Left forelimb (tissue), 1 donor: ENCODE data around the gene C1D.

Experiments
- DNase-seq: peaks from one replicate; pipeline ENCODE4 v3.0.0-alpha.2; 2018; ENCODE audit warnings: low spot score

C1D gene

GRCh38 chr2:68057658-68058396 is 5.0 kb downstream of the C1D start:
- DNase-seq = no peak

- DNase-seq = no peak
These were observed 9.9 kb downstream of the C1D start for GRCh38 chr2:68052717-68053422.

DNA sequence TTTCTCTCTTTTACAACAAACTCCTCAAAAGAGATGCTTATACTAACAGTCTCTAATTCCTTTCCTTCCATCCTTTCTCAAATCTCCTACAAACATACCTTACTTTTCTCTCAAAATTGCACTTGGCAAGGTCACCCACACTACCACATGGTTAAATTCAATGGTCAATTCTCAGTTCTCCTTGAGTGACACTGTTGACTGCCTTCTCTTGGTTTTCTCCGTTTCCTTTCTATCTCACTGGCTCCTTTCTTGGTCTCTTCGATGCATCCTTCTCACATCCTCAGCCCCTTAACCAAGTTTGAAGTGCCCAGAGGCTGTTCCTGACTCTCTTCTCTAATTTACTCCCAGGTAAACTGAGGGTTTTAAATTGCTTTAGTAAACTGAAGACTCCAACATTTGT is 12.5 kb downstream of the C1D start:
- no peak for DNase-seq

- no peak for DNase-seq
These were observed 16.1 kb downstream of the C1D start for GRCh38 chr2:68046642-68047240.

DNA sequence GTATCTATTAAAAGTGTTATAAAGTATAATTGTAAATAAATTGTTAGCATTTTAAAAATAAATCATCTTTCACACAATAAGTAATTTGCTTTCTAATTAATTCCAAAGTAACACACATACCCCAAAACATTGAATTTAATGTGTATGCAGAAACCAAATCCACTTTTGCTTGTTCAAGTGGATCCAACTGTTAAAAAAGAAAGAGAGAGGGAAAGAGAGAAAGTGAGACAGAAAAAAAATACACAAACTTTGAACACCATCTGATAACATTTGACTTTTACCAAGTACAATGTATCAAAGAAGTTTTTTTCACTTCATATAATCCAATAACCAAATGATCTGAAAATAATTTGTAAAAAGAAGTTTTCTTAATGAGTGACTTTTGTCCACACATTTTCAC is 16.6 kb downstream of the C1D start:
- no peak for DNase-seq

DNA sequence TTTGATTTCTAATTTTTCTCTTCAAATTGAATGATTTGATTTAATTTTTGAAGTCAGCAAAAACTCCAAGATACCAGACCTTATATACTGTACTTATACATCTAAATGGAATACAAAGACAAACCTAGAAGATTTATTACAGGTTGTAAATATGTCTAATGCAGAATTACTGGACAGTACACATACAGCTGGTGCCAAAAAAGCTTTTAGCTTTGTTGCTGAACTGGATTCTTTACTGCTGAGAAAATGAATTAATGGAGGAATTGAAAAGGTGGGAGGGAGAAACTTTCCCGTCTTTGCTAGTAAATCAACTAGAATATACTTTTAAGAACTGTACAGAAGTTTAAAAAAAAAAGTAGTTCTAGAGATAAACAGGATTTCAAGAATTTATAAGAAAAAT is 17.5 kb downstream of the C1D start:
- DNase-seq = no peak

GRCh38 chr2:68044099-68044498 is 18.7 kb downstream of the C1D start:
- no peak for DNase-seq

- DNase-seq = no peak
These were observed 19.1 kb downstream of the C1D start for GRCh38 chr2:68043695-68044094.

DNA sequence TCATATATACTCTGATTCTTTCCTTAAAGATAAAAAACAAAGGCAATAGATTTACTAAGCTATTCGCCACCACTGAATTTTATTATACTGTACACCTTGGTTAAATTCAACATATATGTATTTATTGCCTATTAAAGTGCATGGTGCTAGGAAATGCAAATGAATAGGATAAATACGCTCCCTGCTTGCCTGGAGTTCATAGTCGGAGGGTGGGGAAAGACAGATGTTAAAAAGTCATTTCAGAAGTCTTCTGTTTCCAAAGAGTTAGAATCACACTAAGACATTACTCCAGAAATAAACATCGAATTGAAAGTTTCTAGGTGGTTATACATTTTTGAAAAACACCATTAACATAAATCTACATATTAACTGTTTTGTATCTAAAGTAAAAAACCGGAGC is 19.8 kb downstream of the C1D start:
- DNase-seq = no peak

DNA sequence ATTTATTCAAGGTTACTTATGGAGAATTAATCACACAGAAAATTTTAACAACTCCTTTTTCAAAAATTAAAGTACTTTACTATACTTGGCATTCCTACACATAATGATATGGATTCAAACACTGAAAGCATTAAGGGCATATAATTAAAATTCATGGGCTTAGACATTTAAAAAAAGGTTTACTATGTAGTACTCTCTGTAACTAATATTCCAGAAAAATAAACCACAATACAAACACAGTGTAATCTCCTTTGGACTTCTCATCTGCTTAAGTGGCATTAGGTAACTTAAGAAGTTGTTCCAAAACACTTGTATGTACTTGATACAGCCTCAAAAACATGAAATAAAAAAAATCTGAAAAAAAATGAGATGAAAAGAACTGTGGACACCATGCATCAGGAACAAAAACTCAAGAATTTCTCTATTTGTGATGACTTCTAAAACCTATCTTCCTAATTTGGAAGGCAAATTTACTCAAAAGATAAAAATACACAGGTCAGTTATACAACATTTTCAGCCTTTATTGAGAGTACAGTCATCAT is 21.0 kb downstream of the C1D start:
- no peak for DNase-seq

- no peak for DNase-seq
These were observed 22.7 kb downstream of the C1D start for GRCh38 chr2:68040078-68040477.

DNA sequence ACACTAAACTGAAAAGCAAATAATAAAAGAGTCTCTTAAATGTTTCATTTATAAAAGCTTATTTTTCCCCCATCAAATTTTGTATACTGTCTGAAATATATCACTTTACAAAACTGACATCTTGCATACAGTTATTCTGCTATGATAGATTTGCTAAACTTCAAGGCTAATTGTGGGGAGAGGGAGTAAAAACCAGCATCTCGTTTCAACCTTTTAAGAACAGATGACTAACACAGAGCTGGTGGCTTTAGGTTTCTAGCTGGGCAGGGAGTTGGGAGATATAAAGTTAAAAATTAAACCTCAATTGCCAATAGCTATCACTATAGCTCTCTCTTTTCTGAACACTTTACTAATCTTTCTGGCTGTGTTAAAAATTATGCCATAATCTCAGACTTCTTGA is 23.5 kb downstream of the C1D start:
- DNase-seq = no peak

- no peak for DNase-seq
These were observed 30.1 kb downstream of the C1D start for GRCh38 chr2:68032702-68033101.

DNA sequence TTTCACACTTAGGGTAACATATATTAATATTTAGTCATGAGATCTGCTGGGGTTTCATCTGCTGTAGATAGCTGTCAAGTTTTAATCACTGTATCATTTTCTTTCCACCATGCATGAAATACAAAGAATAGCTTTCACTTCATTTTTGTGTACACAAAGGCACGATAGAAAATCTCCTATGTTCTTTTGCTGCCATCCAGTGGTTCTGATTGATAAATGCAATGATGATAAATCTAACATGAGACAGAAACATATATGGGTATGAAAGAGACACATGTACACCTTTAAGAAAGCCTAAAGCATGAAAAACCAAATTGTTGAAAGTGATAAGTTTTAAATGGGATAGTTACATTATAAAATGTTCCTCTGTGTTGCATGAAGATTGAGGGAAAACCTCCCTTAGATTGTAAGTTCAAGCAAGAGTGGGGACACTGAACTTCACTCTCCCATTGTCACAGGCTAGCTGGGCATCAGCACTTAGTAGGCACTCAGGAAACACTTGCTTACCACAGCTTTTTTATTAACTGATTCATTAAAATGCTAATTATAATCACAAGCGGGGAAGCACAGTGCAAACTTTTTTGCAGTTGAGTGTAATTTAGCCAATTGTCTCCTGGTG is 31.2 kb downstream of the C1D start:
- DNase-seq = no peak

- no peak for DNase-seq
These were observed 31.8 kb downstream of the C1D start for GRCh38 chr2:68031043-68031442.

DNA sequence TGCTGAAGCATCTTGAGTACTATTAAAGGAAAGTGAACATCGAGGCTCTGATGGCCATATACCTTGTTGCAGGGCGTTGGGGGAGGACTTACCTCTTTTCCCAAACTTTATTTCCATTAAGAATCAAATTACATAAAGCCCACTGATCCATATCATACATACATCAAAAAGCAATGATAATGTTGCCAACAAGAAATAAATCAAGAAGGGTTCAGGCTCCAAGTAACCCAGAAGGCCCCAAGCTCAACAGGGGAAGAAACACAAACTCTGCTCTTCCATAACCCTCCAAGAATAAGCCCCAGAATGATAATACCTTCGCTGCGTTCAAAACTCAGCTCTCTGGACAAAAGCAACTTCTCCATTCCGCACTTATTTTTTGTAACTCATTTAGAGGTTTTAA is 32.3 kb downstream of the C1D start:
- no peak for DNase-seq

GRCh38 chr2:68027959-68028358 is 34.8 kb downstream of the C1D start:
- DNase-seq = no peak

- no peak for DNase-seq
These were observed 38.4 kb downstream of the C1D start for GRCh38 chr2:68024450-68024849.

- no peak for DNase-seq
These were observed 38.9 kb downstream of the C1D start for GRCh38 chr2:68023904-68024303.

DNA sequence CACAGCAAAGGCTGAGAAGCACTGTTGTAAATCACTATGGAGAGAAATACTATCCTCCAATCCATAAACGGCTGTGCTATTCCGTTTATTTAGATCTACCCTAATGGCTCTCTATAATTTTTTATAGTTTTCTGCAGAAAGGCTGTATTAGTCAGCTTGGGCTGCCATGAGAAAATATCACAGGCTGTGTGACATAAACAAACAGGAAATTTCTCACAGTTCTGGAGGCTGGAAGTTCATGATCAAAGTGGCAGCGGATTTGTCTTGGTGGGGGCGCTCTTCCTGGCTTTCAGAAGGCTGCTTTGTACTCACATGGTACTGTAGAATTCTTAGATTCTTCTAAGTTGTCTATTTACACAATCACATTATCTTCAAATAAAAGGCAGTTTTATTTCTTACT is 44.1 kb downstream of the C1D start:
- no peak for DNase-seq

GRCh38 chr2:68009526-68009925 is 53.3 kb downstream of the C1D start:
- DNase-seq = no peak

GRCh38 chr2:68000170-68000825 is 62.5 kb downstream of the C1D start:
- DNase-seq = no peak
